Suppressor macrophage treated with lipopolysaccharide for 1 hour (primary cell): ENCODE data around the gene BAK1.

Experiments used
- DNase-seq, 3 donors: peaks; one replicate each; pipeline ENCODE4 v3.0.0-alpha.2; 2020 to 2022

Gene BAK1

DNA sequence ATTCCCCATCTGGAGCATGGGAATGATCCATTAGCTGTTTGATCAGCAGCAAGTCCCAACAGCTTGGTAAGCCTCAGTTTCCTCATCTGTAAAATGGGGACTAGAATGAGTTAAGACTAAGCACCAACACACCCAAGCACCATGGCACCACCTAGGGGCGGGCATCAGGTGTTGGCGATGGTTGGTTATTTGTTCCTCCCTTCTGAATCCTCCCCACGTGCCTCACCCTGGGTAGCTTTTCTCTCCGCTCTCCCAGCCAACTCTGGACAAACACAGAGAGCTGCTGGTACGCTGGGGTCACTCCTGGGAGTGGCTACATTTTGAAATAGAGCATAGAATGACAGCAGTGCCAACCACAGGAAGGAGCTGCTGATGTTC lies 27.7 kb upstream of the BAK1 start:
- peak in 2 of 3 donors; percentile 19 to 29 for DNase-seq

DNA sequence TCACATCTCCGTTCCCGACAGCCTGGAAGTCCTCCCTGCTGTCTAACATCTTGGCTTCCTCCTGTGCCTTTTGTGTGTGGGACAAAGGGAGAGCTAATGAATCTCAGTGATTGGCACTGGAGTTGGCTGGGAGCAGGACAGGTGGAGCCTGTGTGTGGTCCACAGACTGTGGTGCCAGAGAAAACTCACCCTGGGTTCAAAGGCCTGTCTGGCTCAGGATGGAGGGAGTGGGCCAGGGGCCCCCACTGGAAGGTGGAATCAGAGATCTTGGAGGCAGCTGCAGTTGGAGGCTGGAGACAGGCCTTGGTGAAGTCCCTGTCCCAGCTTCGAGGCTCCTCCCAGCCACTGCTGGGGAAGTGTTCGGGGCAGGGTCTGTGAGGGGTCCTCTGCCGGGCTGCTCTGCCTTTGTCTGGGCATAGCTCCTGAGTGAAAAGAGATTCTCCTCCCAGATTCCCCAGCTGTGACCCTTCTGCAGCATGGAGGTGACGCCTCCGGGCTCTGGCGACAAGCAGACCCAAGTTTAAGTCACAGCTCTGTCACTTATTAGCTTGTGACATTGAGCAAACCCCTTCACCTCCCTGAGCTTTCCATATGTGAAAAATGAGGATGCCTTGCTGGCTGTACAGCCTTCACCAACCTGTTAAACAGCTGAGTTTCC lies 27.2 kb upstream of the BAK1 start:
- no peak for DNase-seq

DNA sequence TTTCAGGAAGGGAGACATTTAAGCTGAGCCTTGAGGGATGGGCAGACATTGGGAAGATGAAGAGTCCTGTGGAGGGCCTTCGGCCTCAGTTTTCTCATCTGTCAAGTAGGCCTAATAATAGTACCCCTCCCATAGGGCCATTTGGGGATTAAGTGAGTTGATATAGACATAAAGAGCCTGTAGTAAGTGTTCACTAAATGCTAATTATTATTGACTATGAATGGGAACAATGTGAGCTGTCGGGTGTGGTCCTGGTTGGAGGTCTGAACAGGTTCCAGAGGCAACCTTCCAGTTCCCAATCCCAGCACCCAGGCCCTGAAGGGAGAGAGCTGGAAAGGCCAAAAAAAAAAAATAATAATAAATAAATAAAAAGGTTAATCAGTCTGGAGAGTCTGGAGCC lies 26.6 kb upstream of the BAK1 start:
- DNase-seq = peak in 1 of 3 donors; percentile 5

DNA sequence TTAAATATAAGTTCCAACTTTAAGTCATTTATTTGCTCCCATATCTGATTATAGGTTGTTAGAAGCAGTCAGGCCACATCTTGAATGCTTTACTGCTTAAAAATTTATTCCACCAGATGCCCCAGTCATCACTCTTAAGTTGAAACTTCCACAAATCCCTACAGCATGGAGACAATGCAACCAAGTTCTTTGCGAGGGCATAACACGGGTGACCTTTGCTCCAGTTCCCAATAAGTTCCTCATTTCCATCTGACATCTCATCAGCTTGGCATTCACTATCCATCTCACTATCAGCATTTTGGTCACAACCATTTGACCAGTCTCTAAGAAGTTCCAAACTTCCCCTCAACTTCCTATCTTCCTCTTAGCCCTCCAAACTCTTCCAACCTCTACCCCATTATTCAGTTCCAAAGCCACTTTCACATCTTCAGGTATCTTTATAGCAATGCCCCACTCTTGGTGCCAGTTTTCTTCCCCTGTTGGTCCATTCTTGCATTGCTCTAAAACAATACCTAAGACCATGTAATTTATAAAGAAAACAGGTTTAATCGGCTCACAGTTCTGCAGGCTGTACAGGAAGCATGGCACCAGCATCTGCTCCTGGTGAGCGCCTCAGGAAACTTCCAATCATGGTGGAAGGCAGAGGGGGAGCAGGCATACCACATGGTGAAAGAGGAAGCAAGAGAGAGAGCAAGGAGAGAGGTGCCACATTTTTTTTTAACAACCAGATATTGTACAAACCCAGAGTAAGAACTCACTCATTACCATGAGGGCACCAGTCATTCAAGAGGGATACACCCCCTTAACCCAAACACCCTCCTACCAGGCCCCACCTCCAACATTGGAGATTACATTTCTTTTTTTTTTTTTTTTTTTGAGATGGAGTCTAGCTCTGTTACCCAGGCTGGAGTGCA lies 25.1 kb upstream of the BAK1 start:
- peak; percentile 55 to 67 (median 61) for DNase-seq

DNA sequence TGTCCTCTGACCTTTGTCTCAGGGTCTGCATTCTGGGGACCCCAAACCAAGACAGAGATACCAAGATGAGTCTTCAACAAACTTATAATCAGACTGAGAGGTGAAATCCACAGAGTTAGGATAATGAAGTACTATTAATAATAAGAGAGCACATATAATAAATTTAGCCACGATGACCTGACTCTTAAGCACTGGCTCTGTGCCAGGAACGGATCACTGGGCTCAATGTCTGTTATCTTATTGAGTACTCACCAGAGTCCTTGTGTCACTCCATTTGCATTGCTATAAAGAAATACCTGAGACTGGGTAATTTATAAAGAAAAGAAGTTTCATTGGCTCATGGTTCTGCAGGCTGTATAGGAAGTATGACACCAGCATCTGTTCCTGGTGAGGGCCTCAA lies 22.1 kb upstream of the BAK1 start:
- peak in 1 of 3 donors; percentile 17 for DNase-seq

DNA sequence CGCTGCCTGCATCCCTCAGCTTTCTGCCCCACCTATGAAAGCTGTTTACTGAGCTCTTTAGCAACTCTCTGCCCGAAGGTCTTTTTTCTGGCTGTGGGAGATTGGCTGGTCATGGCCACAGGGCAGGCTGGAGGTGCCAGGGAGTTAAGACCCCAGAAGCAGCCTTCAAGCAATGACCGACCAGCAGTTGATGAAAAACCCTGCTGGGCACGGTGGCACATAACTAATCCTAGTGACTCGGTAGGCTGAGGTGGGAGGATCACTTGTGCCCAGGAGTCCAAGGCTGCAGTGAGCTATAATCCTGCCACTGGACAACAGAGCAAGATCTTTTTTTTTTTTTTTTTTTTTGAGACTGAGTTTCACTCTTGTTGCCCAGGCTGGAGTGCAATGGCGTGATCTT lies 20.7 kb upstream of the BAK1 start:
- DNase-seq = peak in 1 of 3 donors; percentile 18

DNA sequence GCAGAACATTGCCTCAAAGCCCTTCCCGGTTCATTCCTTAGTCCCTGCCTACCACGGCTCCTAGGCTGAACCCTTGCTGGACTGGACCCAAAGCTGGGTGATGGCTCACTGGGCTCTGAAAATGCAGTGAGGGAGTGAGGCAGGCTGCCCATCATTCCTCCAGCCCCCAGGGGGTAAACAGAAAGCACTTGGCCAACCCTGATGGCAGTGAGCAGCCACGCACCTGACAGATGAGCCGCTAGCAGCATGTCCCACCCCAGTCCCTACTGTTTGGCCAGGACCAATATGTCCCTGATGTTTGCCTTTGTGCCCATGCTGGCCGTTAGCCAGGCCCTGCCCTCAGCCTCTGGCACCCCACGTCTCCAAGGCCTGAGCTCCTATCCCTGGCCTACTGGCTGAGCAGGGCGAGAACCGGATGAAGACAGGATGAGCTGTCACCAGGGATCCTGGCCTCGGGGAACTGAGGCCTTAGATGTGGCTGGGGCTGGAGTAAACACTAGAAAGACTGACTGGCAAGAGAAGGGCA lies 19.4 kb upstream of the BAK1 start:
- DNase-seq = no peak

DNA sequence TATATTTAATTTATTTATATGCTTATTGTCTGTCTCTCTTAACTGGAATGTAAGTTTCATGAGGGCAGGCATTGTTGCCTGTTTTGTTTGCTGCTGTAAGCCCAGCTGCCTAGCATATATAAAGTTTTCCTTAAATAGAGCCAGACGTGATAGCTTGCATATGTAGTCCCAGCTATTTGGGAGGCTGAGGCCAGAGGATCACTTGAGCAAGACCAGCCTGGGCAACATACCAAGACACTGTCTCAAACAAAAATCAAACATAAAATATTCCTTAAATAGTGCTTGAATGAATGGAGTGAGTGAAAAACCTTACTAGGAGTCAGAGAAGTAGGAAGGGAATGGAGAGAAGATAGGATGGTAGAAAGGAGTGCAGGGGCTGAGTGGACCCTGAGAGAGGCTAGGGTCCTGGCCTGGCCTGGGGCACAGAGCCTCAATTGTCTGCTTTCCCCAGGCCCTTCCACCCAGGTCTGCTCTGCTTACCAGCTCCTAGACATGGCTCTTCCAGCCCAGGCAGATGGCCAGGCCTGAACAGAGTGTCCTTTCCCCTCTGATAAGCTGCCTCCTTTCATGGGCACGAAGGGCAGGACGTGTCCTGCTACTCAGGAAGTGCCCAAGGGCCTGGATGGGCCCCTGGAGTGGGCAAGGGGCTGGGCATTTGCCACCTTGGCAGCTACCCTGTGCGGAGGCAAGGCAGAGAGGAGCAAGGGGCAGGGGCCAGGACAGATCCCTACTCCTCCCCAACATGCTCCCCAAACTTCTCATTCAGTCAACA lies 17.7 kb upstream of the BAK1 start:
- DNase-seq = peak in 1 of 3 donors; percentile 2

DNA sequence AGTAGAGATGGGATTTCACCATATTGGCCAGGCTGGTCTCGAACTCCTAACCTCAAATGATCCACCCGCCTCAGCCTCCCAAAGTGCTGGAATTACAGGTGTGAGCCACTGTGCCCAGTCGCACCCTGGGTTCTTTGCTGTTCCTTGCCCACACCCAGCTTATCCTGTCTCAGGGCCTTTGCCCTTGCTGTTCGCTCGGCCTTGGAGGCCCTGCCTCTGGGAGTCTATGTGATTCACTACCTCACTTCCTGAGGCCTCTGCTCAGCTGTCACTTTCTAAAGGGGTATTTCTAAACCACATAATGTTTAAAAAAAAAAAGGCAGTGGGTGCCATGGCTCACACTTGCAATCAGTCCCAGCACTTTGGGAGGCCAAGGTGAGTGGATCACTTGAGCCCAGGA lies 16.8 kb upstream of the BAK1 start:
- DNase-seq = peak; percentile 29 to 36 (median 32)

DNA sequence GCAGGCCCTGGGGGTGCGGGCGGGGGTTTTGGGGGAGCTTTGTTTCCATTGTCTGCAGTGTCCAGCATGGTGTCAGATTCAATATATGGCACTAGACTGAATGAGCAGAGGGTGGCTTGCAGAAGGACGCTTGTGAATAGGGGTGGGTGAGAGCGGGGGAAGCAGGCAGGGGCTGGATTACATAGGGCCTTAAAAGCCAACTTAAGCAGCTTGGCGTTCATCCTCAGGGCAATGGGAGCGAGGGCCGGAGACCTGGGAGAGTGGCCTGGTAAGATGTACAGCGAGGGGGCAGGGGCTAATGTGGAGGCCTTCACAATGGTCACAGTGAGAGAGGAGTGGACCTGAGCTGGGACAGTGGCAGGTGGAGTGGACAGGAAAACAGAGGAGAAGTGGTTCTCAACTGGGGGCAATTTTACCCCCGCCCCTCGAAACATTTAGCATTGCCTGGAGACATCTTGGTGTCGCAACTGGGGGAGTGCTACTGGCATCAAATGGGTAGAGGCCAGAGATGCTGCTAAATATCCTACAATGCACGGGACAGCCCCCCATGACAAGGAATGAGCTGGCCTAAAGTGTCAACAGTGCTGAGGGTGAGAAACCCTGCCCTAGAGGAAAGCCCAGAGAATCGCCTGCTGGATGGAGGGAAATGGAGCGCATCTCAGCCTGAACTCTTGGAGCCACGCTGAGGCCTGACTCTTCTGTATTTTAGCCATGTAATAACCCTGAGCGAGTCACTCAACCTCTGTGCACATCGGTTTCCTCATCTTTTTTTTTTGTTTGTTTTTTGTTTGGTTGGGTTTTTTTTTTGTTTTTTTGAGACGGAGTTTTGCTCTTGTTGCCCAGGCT lies 15.1 kb upstream of the BAK1 start:
- peak; percentile 24 to 56 (median 55) for DNase-seq

DNA sequence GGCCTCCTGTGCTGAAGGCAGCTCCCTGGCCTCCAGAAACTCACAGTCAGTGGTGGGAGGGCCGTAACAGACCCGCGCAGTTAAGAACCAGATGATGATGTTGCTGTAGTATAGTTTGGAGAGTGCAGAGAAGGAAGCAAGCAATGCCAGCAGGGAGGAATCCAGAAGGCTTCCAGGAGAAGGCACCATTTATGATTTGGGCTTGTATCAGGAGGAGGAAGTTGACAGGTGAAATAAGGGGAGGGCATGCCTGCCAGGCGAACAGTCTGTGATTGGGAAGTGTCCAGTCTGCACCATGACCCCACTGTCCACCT lies 13.3 kb upstream of the BAK1 start:
- no peak for DNase-seq

DNA sequence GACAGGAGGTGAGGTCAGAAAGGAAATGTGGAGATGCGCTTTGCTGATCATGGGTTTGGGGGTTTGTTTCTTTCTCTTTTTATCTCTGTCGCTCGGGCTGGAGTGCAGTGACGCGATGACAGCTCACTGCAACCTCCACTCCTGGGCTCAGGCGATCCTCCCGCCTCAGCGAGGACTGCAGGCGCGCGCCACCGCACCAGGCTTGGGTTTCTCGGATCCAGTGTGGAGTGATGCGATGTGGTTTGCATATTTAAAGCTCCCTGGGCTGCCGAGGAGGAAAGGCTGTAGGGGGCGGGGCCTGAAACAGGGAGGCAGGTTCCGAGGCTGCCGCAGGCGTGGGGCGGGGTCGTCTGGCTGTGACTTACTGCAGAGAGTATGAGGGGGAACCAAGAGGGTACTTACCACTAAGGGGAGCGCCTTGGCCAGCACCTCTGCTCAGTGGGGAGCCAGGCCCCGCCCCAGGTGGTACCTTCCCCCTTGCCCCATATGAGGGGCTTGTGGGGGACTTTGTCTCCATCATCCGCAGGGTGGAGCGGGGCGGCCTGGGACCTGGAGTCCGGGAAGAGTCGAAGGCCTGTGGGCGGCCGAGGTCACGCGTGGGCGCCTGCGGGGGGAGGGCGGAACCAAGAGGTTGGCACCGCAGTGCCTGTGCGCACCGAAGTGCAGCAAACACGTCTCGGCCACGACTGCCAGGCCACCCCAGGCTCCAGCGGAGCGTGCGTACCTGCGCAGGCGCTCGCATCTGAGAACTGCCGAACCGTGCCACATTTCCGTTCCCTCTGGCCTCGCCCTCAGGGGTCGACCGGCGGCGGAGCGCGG lies 12.7 kb upstream of the BAK1 start:
- no peak for DNase-seq

DNA sequence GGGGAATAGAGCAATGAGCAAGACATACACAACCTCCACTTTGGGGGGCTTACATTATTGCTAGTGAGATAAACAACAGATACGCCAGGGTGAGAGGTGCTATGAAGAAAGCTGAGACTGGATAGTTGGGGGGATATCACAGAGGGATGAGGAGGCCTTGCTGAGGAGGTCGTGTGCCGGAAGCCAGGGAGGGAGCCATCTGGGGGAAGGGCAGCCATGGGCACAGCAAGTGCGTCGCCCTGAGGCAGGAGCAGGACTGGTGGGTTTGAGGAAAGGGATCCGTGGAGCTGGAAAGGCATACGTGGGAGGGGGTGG lies 12.2 kb upstream of the BAK1 start:
- DNase-seq = no peak

DNA sequence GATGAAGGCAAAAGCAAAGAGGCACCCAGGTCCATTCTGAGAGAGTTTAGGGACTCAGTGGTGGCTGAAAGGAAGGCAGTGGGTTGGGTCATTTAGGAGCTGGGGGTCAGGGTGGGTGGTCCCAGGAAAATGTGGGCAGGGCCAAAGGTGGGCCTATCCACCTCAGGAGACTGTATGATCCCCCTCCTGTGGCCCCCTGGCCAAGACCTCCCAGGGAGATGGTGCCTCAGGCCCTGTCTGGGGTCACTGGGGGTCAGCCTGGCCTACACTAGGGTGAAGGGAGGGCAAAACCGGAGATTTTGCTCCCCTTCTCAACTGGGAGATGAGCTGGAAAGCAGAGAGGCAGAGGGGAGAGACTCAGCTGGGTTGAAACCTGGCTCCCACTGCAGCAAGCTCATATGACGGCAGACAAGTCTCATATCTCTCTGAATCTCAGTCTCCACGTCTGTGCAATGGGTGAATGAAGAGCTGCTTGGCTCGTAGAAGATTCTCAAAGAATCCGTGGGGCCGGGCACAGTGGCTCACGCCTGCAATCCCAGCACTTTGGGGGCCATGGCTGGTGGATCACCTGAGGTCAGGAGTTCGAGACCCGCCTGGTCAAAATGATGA lies 11.5 kb upstream of the BAK1 start:
- no peak for DNase-seq

DNA sequence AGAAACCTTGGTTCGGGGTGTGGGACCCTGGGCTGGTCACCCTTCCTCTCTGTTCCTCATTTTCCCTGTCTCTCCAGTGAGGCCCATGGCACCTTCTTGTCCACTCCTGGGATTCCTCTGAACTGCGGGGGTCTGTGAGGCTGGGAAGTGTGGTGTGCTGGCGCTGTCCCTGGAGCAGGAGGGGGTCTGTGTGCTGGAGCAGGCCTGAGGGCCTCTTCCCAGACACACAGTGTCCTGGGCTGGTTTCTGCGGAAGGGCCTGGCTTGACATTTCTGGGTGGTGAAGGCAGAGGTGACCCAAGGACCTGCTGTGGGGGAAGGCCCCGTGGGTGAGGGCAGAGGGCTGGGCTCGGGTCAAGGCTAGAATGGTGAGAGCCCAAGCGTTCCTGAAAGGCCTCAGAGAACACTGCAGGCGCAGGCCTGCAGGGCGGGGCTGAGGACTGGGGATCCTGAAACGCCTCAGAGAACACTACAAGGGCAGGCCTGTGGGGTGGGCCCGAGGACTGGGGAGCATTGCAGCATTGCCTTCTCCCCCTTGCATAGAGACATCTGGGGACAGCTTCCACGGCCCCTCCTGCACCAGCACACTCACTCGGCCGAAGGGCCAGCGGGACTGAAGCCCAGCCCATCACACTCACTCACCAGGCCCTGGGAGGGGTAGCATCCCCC lies 10.6 kb upstream of the BAK1 start:
- DNase-seq = no peak

DNA sequence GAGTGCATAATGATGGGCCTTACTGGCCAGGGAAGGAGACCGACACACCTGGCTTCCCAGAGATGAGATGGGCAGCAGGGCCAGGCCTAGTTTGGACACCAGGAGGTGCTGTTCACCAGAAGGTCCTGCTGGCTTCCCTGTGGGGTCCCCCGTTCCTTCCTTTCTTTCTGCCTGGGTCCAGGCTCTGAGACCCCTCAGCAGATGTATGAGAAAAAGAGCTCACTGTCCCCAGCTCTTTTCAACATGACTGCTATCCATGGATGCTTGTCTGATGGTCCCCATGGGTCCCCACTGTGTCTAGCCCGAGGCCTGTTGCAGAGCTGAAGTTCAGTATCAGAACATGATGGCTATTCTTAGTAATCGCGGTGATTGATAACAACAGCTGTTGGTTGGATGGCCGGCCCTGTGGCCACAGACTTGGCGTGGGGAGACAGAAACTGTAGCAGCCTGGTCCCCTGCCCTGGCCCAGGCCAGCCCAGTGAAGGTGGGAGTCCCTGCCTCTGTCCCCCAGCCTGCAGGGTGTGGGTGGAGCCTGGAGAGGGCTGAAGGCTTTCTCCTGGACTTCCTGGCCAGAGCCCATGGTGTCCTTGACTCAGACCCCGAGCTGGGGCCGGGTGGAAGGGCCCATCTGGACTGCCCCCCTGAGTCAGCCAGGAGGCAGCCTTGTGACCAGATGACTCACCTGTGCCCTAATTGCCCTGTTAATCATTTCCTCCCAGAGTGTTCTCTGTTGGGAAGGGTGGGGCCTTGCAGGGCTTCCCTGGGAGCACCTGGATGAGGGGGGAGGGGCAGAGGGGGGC lies 9.9 kb upstream of the BAK1 start:
- DNase-seq = peak; percentile 72 to 83 (median 74)

DNA sequence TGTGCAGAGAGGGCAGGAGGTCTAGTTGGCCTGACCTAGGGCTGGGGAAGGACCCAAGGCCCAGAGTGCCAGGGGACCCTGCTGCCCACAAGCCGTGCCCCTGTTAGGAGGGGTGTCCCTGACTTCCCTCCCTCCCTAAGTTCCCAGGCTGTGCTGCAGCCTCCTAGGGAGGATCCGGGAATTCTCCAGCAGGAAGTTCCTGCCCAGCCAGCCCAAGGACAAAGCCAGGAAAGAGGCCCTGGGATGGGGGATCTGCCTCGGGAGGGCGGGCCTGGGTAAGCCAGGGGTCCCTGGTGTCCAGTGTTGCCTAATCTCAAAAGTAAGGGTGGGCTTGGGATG lies 9.3 kb upstream of the BAK1 start:
- DNase-seq = no peak

DNA sequence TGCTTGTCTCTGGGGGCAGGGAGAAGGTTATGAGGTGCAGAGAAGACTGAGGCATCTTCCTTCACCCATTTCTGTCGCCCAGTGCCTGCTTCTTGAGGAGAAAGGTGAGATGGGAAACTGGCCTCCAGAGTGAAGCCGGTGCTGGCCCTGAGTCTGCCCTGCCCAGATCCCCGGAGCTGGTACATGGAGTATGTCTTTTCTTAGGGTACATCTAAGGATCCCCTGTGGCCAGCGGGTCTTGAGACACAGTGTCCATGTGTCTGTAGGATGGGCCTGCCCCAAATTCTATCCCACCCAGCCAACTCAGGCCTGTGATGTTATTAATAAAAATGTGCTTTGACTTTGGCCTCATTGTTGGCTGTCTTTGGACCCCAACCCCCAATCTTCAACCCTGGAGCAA lies 8.8 kb upstream of the BAK1 start:
- DNase-seq = no peak

DNA sequence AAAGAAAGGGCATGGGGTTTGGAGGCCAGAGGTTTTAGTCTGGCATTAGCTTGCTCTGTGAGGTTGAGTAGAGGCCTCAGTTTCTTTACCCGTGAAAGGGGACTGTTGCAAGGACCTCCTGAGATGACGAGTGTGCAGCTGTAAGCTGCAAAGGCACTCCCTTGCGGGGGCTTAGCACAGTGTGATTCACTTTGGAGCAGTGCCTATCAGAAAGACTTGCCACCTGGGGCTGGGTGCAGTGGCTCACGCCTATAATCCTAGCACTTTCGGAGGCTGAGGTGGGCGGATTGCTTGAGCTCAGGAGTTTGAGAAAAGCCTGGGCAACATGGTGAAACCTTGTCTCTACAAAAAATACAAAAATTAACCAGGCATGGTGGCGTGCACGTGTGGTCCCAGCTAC lies 7.5 kb upstream of the BAK1 start:
- DNase-seq = no peak

DNA sequence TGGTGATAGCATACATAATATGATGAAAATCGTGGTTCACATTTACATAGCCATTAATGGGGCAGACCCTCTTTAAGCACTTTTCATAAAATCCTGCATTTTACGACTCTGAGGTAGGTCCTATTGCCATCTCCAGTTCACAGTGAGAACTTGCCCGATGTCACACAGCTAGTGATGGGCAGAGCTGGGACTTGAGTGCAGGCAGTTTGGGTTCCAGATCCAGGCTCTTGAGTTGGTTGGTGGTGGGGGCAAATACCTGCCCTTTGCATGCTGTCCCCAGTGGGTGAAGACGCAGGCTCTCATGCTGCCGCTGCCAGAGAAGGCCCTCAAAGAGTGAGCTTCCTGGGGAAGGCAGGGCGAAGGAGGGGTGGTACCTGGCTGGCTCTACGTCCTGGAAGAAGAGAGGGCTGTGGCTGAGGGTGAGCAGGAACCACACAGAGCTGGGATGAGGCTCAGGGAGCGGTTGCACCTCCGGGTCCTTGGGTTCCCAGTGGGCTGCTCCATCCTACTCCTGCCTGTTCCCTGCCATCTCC lies 6.1 kb upstream of the BAK1 start:
- no peak for DNase-seq
